ENCODE data around the gene SERHL2.

DNA sequence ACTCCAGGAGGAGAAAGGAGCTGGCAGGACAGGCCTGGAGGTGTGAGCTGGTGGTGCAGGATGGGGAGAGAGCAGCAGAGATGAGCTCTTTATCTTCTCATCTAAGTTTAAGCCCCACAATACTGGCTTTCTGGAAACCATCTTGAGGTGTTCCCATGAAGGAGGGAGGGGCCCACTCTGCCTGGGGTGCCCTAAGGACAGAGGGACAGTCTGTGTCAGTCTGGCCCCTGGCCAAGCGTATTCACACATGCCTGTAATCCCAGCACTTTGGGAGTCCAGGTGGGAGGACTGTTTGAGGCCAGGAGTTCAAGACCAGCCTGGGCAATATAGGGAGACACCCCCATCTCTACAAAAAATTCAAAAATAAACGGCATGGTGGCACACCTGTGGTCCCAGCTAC lies 8.9 kb downstream of the SERHL2 start:
- TF ChIP-seq POLR2AphosphoS5 (IDR thresholded peaks at IDR 0.05; ENCODE audit: low read depth) (no peak), GABPA (IDR thresholded peaks at IDR 0.05; ENCODE audit: low read depth) (no peak), CTCF (IDR thresholded peaks at IDR 0.05; ENCODE audit: insufficient read depth, low read length) (no peak)
- TF ChIP-seq, protein P1, sequence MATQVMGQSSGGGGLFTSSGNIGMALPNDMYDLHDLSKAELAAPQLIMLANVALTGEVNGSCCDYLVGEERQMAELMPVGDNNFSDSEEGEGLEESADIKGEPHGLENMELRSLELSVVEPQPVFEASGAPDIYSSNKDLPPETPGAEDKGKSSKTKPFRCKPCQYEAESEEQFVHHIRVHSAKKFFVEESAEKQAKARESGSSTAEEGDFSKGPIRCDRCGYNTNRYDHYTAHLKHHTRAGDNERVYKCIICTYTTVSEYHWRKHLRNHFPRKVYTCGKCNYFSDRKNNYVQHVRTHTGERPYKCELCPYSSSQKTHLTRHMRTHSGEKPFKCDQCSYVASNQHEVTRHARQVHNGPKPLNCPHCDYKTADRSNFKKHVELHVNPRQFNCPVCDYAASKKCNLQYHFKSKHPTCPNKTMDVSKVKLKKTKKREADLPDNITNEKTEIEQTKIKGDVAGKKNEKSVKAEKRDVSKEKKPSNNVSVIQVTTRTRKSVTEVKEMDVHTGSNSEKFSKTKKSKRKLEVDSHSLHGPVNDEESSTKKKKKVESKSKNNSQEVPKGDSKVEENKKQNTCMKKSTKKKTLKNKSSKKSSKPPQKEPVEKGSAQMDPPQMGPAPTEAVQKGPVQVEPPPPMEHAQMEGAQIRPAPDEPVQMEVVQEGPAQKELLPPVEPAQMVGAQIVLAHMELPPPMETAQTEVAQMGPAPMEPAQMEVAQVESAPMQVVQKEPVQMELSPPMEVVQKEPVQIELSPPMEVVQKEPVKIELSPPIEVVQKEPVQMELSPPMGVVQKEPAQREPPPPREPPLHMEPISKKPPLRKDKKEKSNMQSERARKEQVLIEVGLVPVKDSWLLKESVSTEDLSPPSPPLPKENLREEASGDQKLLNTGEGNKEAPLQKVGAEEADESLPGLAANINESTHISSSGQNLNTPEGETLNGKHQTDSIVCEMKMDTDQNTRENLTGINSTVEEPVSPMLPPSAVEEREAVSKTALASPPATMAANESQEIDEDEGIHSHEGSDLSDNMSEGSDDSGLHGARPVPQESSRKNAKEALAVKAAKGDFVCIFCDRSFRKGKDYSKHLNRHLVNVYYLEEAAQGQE (IDR thresholded peaks at IDR 0.05; ENCODE audit: insufficient replicate concordance, low read depth), result no peak
